Large intestine (tissue), 3 donors: Measurements from ENCODE around the gene ZKSCAN3. TPM values are rescaled to one million over a fixed set of nuclear protein-coding genes. Genes with fewer than 3 reads are reported as not detected.
A peak's percentile ranks its signal among the peaks of the same experiment; 100 is the strongest.

Experiments
- DNase-seq, 2 donors: peaks; one replicate each; pipeline versions ENCODE4 v3.0.0 to v3.0.0-alpha.2; 2013
- H3K27ac ChIP-seq: one replicate; pipeline ENCODE4 v1.5.1; 2013; ENCODE audit warnings: low read length
- H3K27me3 ChIP-seq: 2 replicates; pipeline ENCODE4 v1.6.1; 2013; ENCODE audit warnings: low read length; ENCODE audit not compliant: control insufficient read depth, insufficient read depth
- H3K36me3 ChIP-seq: 2 replicates; pipeline ENCODE4 v1.6.1; 2013; ENCODE audit warnings: low read length; ENCODE audit not compliant: control insufficient read depth, insufficient read depth
- H3K4me1 ChIP-seq: one replicate; pipeline ENCODE4 v1.6.1; 2013; ENCODE audit warnings: low read length; ENCODE audit not compliant: control insufficient read depth, insufficient read depth
- H3K4me3 ChIP-seq: one replicate; pipeline ENCODE4 v1.5.1; 2013; ENCODE audit warnings: low read length
- H3K9me3 ChIP-seq: one replicate; pipeline ENCODE4 v1.6.1; 2013; ENCODE audit warnings: mild to moderate bottlenecking, low read depth, low read length, moderate library complexity; ENCODE audit not compliant: control insufficient read depth
- WGBS: methylation state at CpG from one replicate; pipeline ENCODE4 v1.1.5; 2013; ENCODE audit warnings: low lambda C conversion rate; ENCODE audit not compliant: insufficient coverage; 5-methylcytosine and 5-hydroxymethylcytosine counted together
- polyA plus RNA-seq: library from polyadenylated mRNA; unstranded; fragments of 120-200 nt; gene quantifications from one replicate; pipeline ENCODE4 v1.2.1, GENCODE V29; 2013

The ZKSCAN3 gene
- polyA plus RNA-seq, 1 donor: 5.4 TPM

DNA sequence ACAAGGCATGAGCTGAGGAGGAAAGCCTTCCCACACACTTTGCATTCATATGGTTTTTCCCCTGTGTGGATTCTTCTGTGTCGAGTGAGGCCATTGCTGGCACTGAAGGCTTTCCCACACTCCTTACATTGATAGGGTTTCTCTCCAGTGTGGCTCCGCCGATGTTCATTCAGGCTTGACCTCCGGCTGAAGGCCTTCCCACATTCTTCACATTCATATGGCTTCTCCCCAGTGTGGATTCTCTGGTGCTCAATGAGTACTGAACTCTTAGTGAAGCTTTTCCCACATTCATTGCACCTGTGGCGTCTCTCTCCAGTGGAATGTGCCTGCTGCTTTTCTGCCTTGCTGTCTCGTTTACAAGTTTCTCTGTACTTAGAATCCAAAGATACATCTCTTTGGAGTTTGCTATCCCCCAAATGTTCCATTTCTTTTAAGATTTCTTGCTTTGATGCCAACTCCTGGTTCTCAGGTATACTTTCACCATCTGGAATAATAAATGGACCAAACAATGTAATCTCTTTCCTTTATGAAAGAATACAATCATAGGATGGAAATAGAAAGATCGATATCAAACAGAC lies 23.3 kb upstream of the ZKSCAN3 start:
- no peak for DNase-seq
- H3K9me3 ChIP-seq: peaks cover 19% of the 10 kb centered on the region
- no peaks in the 10 kb centered on the region for H3K4me1 ChIP-seq
- no peaks in the 10 kb centered on the region for H3K27me3 ChIP-seq
- H3K4me3 ChIP-seq: no peak overlapping the region
- WGBS: 100% methylated on average over 3 of the region's 7 CpGs
- H3K36me3 ChIP-seq: peaks cover 15% of the 10 kb centered on the region
- no peak overlapping the region for H3K27ac ChIP-seq

DNA sequence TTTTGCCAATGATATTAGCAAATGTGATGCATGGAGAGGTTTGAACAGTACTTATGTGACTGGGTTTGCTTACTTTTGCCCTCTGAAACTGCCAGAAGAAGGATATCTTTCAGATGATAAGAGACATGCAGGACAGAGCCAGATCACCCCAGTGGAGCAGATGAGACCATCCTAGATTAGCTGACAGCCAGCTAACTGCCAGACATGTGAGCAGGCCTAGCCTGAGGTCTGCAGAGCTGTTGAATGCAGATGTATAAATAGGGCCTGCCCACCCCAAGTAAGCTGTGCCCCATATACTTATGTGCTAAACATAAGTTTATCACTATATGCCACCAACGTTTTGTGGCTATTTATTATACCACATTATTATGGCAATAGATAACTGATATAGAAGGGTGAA lies 19.7 kb upstream of the ZKSCAN3 start:
- DNase-seq: no peak
- no peaks in the 10 kb centered on the region for H3K27me3 ChIP-seq
- peaks cover 4% of the 10 kb centered on the region for H3K4me1 ChIP-seq
- peaks cover 17% of the 10 kb centered on the region for H3K9me3 ChIP-seq
- no peak overlapping the region for H3K4me3 ChIP-seq
- H3K27ac ChIP-seq: no peak overlapping the region
- peaks cover 15% of the 10 kb centered on the region for H3K36me3 ChIP-seq
- no CpG with 5 or more reads among the region's 1 CpG for WGBS

DNA sequence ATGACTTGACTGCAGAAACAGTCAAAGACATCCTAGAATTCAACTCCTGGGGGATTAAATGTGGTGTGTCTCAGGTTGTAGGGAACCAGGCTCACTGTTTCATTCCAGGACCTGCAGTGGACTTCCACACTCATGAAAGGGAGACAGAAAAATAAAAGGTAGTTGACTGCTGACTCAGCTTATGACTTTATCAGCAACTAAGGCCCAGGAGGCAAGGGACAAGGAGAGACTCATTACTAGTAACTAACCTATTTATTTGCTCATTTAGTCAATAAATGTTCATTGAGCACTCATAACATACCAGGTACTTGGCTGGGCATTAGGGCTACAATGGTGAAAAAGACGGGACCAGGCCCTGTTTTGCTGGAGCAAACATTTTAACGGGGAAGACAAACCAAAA lies 16.7 kb upstream of the ZKSCAN3 start:
- Histone ChIP-seq H3K4me3 (no peak overlapping the region), H3K27me3 (no peaks in the 10 kb centered on the region), H3K27ac (no peak overlapping the region), H3K36me3 (no peaks in the 10 kb centered on the region), H3K9me3 (peaks cover 7% of the 10 kb centered on the region), H3K4me1 (peaks cover 9% of the 10 kb centered on the region)
- WGBS: 92% methylated on average over 2 of the region's 2 CpGs
- DNase-seq: peak in 1 of 2 donors; percentile 21

DNA sequence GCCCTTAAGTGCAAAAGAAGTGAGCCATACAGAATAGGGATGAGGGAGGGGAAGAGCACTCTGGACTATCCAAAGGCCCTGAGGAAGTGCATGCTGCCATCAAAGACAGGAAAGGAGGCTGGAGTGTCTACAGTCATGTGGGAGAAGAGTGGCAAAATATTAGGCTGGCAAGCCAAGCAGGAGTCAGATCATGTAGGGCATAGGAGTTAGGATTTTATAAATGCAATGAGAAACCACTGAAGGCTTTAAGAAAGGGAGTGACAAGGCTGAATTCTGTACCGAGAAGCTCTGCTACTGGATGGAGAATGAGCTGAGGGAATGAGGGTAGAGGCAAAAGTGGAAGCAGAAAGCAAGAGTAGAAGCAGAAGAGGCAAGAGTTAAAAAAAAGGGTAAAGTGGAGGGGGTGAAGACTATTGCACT lies 16.1 kb upstream of the ZKSCAN3 start:
- Histone ChIP-seq H3K9me3 (peaks cover 7% of the 10 kb centered on the region), H3K27me3 (no peaks in the 10 kb centered on the region), H3K4me3 (no peak overlapping the region), H3K36me3 (no peaks in the 10 kb centered on the region), H3K4me1 (peaks cover 9% of the 10 kb centered on the region), H3K27ac (no peak overlapping the region)
- 100% methylated on average over 1 of the region's 1 CpG for WGBS
- DNase-seq: no peak

DNA sequence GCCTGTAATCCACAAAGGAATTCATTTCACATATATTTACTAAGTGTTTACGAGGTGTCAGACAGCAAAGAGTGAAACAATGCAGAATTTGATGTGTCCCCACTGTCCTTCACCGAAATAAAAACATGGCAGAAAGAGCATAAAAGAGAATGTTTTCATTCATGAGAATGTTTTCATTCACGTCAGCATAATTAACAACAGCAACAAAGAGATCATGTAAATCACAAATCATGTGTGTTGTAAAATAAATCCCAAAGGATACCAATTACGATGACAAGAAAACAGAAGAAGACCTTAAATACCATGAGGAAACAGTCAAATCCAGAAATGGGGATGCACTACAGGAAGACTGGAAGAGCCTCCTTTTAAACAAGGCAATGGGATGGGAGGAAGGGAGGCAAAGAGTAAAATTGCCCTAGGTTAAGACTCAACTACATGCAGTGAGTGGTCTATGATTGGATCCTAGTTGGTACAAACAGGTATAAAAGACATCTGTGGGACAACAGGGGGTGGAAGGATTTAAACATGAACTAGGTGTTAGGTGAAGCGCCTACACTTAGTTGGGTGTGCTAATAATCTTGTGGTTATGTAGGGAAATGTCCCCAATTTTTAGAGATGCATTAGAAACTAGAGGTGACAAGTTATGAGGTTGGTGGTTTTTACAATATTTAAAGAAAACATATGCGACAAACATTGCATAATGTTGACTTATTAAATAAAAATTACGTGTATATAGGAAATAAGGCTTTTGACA lies 15.3 kb upstream of the ZKSCAN3 start:
- peaks cover 9% of the 10 kb centered on the region for H3K4me1 ChIP-seq
- H3K27ac ChIP-seq: peak overlapping the region; percentile 94
- DNase-seq: no peak
- 89% methylated on average over 5 of the region's 7 CpGs for WGBS
- peak overlapping the region; percentile 63 for H3K4me3 ChIP-seq
- no peaks in the 10 kb centered on the region for H3K27me3 ChIP-seq
- no peaks in the 10 kb centered on the region for H3K36me3 ChIP-seq
- no peaks in the 10 kb centered on the region for H3K9me3 ChIP-seq

DNA sequence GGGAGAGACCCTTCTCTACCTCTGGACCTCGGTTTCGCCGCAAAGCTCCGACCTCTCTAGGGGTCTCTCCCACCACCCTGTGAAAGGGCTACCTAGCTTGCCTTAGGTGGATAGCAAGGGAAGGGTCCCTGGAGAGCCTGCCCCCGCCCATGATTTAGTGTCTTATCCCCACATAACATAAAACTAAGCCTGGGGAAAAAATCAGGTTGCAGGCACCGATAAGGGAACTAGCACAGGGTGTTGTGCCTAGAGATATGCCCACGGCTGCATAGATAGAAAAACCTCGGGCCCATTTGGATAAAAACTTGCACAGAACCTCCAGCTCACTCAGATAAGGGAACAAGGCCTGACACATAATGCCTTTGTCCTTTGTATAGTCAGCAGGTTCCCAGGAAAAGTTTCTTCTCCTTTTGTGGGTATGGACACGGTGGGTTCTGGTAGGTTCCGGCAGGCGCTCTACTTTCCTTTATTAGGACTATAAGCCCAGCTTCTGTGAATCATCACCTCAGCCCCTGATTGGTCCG lies 14.6 kb upstream of the ZKSCAN3 start:
- Histone ChIP-seq H3K4me1 (peaks cover 9% of the 10 kb centered on the region), H3K27me3 (no peaks in the 10 kb centered on the region), H3K4me3 (peak overlapping the region; percentile 63), H3K36me3 (no peaks in the 10 kb centered on the region), H3K27ac (peak overlapping the region; percentile 94), H3K9me3 (no peaks in the 10 kb centered on the region)
- DNase-seq: no peak
- WGBS: no CpG with 5 or more reads among the region's 12 CpGs

DNA sequence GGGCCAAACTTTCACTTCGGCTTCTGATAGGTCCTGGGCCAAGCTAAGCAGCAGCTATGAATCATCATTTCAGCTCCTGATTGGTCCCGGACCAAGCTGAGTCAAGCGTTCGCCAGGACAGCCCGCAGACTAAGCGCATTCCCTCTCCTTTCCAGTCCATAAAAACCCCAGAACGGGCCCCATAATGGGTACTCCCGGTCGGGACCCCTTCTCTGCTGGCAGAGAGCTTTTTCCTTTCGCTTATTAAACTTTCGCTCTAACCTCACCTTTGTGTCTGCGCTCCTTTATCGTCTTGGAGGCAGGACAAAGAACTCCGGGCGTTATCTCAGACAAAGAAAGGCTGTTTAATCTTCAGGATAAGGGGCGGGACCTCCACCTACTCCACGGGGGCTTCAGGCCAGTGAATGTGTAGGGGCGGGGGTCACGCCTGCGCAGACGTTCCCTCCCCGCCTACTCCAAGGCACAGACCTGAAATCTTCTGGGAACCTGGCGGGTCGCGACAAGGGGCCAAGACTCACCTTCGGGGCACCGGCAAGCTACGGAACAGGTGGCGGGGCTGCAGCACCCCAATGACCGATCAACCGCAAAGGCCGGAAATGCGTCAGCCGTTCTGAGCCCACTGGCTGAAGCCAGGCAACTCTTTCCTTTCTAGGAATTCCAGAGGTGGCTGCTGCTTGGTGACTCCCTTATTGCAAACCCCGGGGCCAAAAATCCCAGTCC lies 14.0 kb upstream of the ZKSCAN3 start, which contains the start of gene ZSCAN31:
ZSCAN31 (minus strand) TSS at position 585 of the 720 bp plus-strand sequence. CDS start 6,465 bp downstream, outside the sequence.
- no peaks in the 10 kb centered on the region for H3K9me3 ChIP-seq
- no CpG with 5 or more reads among the region's 35 CpGs for WGBS
- peak within 1 kb of the TSS; percentile 94 for H3K27ac ChIP-seq
- DNase-seq: peak; percentile 98 to 99
- H3K36me3 ChIP-seq: no peaks in the 10 kb centered on the region
- no peaks in the 10 kb centered on the region for H3K27me3 ChIP-seq
- H3K4me1 ChIP-seq: peaks cover 9% of the 10 kb centered on the region
- H3K4me3 ChIP-seq: peak within 1 kb of the TSS; percentile 63

DNA sequence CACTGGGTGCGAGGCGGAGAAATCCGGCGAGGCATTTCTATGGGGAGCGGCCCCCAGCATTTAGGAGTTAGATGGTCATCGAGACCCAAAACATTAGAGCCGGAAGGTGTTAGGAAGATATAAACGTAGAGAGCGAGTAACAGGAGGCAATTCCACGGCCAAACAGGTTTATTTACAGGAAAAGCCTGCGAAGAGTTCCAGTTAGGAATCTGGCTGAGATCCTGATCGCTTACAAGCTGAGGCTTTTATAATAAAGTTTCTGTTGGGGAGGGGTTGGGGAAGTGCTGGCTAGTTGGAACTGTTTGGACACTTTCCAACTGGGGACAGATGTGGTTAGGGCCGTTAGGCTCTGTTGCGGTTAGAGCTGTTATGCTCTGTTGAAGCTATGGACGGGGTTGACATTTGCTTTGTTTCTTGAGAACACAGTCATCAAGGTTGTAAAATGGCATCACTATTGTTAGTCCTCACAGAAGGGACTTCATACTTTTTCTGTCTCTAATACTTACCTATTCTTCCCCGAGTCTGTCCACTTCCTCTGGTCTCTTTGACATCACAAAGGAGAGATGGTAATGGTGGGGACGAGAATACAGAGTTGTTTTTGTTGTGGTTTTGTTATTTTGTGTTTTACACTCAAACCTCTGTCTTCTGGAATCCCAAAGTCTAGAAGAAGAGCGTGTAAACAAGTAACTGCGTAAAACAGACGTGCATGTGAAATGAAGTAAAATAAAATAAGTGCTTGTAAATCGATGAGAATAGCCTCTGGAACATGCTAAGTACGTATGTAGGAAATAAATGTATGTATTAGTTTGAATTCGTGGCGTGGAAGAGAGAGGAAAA lies 13.2 kb upstream of the ZKSCAN3 start:
- 27% methylated on average over 5 of the region's 24 CpGs for WGBS
- Histone ChIP-seq H3K9me3 (no peaks in the 10 kb centered on the region), H3K36me3 (no peaks in the 10 kb centered on the region), H3K27ac (peak overlapping the region; percentile 94), H3K4me3 (peak overlapping the region; percentile 63), H3K27me3 (no peaks in the 10 kb centered on the region), H3K4me1 (peaks cover 9% of the 10 kb centered on the region)
- peak; percentile 49 to 77 for DNase-seq

DNA sequence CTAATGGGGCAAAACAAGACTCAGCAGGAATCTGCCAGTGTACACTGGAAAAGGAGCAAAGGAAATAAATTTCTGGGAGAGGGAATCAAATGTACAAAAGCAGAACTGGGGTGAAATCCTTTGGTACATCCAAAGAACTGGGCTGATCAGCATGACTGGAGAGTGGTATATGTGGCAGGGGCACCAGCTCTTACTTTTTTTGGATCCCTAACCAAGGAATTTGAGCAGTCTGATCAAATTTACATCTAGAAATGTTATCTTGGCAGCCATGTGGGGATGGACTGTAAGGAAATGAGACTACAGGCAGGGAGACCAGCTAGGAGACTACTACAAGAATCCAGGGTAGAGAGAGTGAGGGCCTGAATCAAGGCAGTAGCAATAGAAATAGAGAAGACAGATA lies 12.6 kb upstream of the ZKSCAN3 start:
- H3K9me3 ChIP-seq: no peaks in the 10 kb centered on the region
- peak overlapping the region; percentile 94 for H3K27ac ChIP-seq
- DNase-seq: no peak
- H3K4me1 ChIP-seq: peaks cover 9% of the 10 kb centered on the region
- no peaks in the 10 kb centered on the region for H3K36me3 ChIP-seq
- no peaks in the 10 kb centered on the region for H3K27me3 ChIP-seq
- H3K4me3 ChIP-seq: peak overlapping the region; percentile 63
